Measurements from ENCODE around the gene SHC4.
"Not testable (repeated sequence)": the region's sequence is repeated elsewhere in the genome, so short reads cannot be mapped to it uniquely, and the experiment has no call there.

The SHC4 gene

DNA sequence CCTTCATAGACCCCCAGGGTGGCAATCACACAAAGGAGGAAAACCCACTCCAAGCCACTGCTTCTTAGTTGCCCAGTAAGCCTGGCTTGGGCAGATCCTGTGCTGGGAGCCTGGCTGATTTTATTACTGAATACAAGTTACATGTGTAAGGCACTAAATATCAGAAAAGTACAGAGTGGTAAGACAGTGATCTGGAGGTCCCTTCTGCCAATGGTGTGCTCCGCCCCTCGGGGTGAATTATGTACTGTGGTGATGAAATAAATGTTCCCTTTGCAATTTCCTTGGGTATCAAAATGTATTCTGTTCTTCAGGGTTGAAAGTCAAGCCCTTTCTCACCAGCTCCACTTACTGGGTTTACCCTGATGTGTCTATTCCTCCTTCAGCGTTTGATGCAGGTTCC is 47.0 kb downstream of the SHC4 start:
- no peak for FAIRE-seq

- FAIRE-seq = no peak
Measured at GRCh38 chr15:48915861-48916260, 47.9 kb downstream of the SHC4 start.

DNA sequence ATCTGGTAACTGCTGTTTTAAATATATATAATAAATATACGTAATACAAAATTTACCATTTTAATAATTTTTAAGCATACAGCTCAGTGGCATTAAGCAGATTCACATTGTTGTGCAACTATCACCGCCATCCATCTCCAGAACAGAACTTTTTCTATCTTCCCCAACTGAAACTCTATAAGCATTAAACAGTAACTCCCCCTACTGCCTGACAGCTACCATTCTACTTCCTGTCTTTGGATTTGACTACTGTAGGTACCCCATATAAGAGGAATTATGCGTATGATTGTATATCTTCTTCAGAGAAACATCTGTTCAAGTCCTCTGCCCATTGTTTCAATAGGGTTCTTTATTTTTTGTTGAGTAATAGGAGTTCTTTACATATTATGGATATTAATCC is 49.0 kb downstream of the SHC4 start:
- no peak for FAIRE-seq

GRCh38 chr15:48913141-48913540 is 50.6 kb downstream of the SHC4 start:
- no peak for FAIRE-seq

- FAIRE-seq = not testable (repeated sequence)
Measured at GRCh38 chr15:48910554-48910953, 53.2 kb downstream of the SHC4 start.

DNA sequence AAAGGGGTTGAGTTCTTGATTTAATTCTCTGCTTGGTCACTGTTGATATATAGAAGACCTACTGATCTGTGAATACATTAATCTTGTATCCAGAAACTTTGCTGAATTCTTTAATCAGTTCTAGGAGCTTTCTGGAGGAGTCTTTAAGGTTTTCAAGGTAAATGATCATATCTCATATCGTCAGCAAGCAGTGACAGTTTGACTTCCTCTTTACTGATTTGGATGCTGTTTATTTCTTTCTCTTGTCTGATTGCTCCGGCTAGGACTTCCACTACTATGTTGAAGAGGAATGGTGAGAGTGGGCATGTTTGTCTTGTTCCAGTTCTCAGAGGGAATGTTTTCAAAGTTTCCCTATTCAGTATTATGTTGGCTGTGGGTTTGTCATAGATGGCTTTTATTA is 54.4 kb downstream of the SHC4 start:
- FAIRE-seq = not testable (repeated sequence)

- no peak for FAIRE-seq
Measured at GRCh38 chr15:48905847-48906246, 57.9 kb downstream of the SHC4 start.

- FAIRE-seq = no peak
Measured at GRCh38 chr15:48905216-48905615, 58.5 kb downstream of the SHC4 start.

GRCh38 chr15:48904758-48905157 is 59.0 kb downstream of the SHC4 start:
- no peak for FAIRE-seq

DNA sequence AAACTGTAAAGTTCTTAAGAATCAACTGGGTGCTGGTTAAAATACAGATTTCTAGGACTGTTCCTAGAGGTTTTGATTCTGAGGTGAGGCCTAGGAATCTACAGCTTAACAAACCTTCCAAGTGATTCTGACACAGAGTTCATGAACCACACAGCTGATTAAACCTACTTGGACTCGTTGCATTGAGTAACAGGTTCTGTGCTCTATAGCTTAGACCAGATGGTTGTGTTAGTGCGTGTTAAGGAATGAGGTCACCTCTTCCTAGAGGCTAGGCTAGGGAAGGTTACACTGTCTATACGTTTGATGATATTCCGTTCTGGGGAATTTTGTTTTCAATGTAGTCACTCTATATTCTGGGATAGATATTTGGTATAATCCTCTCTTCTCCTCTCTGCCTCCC is 63.9 kb downstream of the SHC4 start:
- FAIRE-seq = no peak

- FAIRE-seq = no peak
Measured at GRCh38 chr15:48898446-48898845, 65.3 kb downstream of the SHC4 start.

GRCh38 chr15:48898032-48898431 is 65.7 kb downstream of the SHC4 start:
- no peak for FAIRE-seq

DNA sequence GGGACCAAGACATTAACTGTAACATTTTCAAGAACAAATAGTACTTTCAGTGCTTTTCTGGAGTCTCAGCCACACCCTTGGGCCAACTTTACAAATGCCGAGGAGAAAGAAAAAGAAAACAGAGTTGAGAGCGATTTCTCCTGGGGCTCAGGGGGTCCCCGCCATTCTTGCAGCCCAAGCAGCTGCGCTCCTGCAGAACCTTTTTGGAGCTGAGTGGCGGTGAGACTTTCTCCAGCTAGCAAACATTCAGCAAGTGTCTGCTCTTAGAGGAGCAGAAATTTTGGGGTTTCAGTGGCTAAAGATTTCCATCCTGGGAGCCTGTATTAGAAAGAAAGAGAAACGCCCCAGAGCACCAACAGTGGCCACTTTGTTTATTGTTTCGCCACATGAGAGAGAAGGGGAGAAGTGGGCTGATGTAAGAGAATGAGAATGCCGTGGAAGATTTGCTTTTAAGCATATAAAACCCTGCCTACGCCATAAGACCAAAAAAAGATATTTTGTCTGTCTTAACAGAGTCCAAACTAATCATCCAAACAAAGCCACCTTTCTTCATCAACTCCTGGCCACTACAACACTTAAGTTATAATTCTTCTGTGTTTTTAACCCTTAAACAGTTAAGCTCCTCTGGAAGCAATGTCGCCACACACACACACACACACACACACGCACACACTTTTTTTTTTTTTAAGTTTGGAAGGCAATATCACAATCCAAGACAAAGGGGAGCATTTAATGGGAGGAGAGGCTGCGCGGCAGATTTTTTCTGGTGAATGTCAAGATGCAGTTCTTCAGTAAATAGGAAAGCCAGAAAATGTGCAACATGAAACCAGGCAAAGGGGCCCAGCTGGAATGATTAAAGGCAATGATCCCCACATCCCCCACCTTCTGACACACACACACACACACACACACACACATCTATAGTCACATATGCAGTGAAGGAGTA is 66.6 kb downstream of the SHC4 start:
- FAIRE-seq = no peak

DNA sequence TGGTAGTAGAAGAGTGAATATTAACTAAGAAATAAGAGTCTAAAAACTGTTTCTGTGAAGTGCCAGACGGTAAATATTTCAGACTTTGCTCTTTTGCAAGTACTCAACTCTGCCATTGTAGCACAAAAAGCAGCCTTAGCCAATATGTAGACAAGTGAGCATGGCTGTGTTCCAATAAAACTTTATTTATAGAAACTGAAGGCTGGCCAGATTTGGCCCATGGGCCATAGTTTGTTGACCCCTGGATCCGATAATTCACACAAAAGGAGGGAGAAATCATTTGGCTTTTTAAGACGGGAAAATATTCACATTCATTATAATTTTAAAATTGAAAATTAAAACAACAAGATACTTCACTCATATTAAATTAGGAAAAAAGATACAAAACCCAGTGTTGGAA is 70.4 kb downstream of the SHC4 start:
- FAIRE-seq = no peak

DNA sequence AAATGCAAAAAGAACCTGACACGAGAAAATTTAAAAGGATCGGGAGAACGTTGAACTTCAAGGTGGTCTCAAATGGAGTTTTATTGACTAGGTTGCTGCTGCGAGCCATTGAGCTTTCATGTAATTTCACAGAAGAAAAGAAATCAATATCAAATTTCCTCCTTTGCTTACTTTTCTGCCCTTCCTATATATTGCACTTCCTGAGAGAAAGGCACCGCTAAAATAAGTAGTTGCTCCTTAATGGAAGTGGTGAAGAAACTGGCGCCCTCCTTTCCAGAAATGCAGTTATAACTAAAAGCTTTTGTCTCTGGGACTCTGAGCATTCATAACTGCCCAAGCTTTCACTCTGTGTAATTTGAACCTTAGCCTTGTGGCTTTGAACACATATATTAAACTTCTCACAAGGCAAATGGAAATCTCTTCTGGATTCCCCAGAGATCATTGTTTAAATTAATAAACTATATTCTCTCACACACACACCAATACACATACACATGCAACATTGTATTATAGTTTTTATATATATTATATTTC is 72.4 kb downstream of the SHC4 start:
- FAIRE-seq = no peak

- FAIRE-seq = no peak
Measured at GRCh38 chr15:48890375-48890972, 73.2 kb downstream of the SHC4 start.

GRCh38 chr15:48889925-48890324 is 73.8 kb downstream of the SHC4 start:
- no peak for FAIRE-seq

DNA sequence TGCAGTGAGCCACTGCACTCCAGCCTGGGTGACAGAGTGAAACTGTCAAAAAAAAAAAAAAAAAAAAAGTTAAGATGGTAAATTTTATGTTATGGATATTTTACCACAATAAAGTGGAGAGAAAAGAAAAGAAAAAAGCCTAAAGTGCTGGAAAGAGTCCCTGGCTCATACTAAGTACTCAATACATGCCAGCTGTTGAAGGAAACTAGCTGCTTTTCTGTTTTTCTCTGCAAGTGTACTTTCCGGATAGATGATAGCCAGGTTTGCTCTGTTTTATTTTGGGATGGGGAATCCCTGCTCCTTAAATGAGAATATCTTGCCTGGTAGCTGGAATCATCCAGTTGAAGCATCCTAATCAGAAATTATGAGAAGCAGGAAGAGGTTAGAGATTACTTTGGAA is 74.9 kb downstream of the SHC4 start:
- no peak for FAIRE-seq

GRCh38 chr15:48888191-48888590 is 75.5 kb downstream of the SHC4 start:
- no peak for FAIRE-seq

DNA sequence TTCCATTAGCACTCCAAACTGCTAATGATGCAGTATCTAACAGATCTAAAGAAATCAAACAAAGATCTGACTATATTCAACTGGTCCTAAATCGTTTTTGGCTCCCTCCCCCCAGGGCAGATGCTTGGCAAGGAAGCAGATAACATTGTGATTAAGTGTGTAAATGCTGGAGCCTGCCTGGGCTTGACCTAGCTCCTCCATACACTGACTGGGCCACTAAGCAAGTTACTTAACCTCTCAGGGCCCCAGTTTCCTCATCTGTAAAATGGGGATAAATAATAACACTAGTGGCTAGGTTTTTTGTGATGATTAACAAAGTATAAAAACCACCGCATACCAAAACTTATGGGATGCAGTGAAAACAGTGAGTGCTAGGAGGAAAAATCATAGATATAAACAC is 76.6 kb downstream of the SHC4 start:
- no peak for FAIRE-seq

DNA sequence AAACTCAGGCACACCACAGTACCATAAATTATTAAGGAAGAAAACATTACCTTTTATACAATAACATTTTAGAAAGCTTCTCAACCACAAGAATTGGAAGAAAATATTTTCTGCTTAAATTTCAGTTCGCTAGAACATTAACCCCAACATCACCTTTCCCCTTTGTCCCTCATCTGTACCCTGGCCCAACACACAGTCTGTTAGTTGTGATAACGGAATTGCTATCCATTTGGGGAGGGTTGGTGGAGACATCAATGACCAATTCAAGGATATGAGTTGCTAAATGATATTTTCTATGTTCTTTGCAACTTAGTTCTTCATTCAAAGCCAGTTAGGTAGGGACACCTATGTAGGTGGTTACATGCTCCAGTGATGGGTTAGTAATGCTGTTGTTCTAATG is 80.0 kb downstream of the SHC4 start:
- FAIRE-seq = no peak

- no peak for FAIRE-seq
Measured at GRCh38 chr15:48880070-48880634, 83.6 kb downstream of the SHC4 start.

GRCh38 chr15:48877630-48878595 is 85.8 kb downstream of the SHC4 start, which contains the start of gene EID1:
EID1 (plus strand) TSS chr15:48878134; CDS start chr15:48878177, 43 bp downstream.
- peak; percentile 46 for FAIRE-seq

All from TTC549 (cell line).